KOPT-K1 (cell line): ENCODE results near the gene CRIP2.

Experiments
- H3K27ac ChIP-seq: fragments of 200-600 bp; sonication (generic); 2 replicates; pipeline ENCODE4 v1.5.1; 2016; ENCODE audit warnings: antibody characterized with exemption, mild to moderate bottlenecking, low read depth, low read length; ENCODE audit not compliant: poor library complexity, severe bottlenecking
- H3K36me3 ChIP-seq: fragments of 200-600 bp; sonication (generic); 2 replicates; pipeline ENCODE4 v1.5.1; 2017; ENCODE audit warnings: antibody characterized with exemption, mild to moderate bottlenecking, low read length, moderate library complexity; ENCODE audit not compliant: insufficient read depth
- H3K9me3 ChIP-seq: fragments of 200-600 bp; sonication (generic); 2 replicates; pipeline ENCODE4 v1.5.1; 2017; ENCODE audit warnings: antibody characterized with exemption, low read length, mild to moderate bottlenecking; ENCODE audit not compliant: insufficient read depth, poor library complexity, severe bottlenecking

Gene CRIP2

DNA sequence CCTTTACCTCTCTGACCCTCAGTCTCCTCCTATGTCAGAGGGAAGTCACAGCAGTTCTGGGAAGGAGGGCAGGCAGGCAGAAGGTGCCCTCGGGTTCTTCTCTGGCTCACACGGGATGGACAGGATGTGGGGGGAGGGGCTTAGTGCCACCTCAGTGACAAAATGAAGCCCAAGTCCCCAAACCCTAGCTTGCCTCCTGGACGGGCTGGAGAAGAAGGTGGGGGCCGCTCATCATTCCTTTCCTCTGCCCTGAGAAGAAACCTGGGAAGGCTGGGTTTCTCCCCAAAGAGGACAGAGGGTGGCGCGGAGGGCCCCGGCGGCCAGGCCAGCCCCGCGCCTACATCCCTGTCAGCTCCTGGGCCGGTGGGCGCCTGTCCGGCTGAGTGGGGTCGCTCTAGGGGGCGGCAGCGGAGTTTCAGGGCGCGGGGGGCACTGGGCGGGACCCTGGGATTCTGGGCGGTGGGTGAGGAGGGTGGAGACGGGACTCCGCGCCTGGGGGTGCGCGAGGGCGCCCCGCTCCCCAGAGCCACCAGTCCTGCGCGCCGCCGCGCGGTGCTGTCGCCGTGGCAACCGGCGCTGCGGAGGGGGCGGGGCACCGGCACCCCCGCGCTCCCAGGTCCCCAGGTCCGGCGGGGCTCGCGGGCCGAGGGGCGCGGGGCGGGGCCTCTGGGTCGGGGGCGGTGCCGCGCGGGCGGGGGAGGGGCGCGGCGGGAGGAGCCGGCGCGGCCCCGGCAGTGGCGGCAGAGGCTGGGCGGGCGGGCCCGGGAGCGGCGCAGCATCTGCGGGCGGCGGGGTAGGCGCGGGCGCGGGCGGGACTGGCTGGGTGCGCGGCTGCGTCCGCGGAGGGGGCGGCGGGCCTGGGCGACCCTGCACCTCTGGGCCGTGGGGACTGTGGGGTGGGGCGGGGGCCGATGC, 51.5 kb downstream of the CRIP2 start, which contains the start of gene TMEM121:
Gene TMEM121 (plus strand): TSS at position 723 of the 915 bp plus-strand sequence. CDS start 2,252 bp downstream, outside the sequence.
- Histone ChIP-seq H3K27ac (no peak within 1 kb of the TSS), H3K9me3 (no peaks in the 10 kb centered on the region), H3K36me3 (no peaks in the 10 kb centered on the region)

DNA sequence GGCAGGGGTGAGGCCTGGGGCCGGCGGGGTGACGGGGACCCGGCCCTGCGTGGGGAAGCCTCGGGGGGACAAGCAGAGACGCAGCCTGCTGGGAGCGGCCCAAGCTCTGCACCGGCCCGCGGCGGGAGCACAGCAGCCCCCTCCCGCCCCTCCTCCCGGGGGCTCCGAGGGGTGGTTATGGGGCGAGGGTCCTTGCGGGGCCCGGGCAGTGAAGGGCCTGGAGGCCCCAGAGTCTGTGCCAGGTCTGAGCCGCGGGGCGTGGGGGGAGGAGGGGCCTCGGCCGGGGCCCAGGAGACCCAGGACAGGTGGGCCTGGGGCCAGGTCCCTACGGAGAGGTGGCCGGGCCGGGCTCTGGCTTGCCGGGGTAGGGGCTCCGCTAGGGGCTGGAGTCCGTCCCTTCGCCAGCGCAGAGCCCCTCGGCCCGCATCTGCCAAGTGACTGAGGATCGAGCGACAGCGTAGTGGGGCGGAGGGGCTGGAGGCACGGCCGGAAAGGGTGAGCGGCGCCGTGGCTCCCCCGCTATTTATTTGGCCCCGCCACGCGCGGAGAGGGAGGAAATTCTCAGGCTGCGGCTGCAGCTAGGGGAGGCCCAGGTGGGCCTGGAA, 52.3 kb downstream of the CRIP2 start:
- no peaks in the 10 kb centered on the region for H3K36me3 ChIP-seq
- no peaks in the 10 kb centered on the region for H3K9me3 ChIP-seq
- no peak overlapping the region for H3K27ac ChIP-seq

DNA sequence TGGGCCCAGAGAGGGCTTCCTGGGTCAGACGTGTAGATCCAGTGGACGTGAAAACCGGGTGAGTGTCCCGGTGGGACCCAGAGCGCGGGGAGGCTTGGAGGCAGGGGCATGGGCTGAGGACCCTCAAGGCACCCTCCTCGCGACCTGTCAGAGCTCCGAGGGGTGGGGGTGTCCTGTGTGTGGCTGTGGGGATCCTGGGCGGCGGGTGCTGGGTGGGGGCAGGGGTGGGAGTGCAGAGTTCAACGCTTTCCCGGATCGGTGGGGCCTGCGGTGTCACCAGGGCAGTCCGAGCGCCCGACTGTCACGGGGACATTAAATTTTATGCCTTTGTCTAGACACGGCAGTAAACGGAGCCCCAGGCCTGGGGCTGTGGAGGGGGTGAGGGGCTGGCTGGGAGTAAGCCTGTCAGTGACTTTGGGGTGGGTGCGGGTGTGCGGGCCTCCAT, 52.8 kb downstream of the CRIP2 start:
- H3K9me3 ChIP-seq: no peaks in the 10 kb centered on the region
- H3K27ac ChIP-seq: no peak overlapping the region
- H3K36me3 ChIP-seq: no peaks in the 10 kb centered on the region

DNA sequence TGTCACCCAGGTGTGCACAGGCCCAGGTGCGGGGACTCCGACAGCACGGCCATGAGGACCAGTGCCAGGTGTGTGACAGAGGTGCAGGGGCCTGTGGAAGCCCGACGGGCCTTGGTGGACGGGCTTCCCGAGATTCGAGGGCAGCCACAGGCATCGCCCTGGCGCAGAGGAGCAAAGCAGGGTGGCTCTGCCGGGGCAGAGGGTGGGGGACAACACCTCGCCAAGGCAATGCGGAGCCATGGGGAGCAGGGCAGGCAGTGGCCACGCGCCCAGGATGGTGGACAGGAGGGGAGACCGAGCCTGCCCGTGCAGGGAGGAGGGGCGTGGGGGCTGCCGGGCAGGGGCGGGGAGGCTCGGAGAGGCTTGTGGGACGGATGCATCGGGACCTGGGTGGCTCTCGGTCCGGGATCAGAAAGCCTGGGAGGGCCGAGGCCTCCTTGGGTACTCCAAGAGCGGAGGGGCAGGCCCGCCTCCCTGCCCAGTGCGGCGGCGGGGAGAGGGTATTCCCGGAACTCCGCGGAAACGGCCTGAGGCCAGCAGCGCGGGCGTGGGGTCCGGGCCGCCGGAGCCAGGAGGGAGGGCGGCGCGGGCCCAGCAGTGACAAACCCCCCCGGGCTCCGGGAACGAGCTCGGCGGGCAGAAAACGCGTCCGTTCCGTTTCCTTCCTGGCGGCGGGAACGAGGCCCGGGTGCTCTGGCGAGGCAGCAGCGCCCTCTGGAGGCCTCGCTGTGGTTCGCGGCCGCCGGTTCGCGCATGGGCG, 53.4 kb downstream of the CRIP2 start:
- Histone ChIP-seq H3K36me3 (no peaks in the 10 kb centered on the region), H3K27ac (no peak overlapping the region), H3K9me3 (no peaks in the 10 kb centered on the region)

DNA sequence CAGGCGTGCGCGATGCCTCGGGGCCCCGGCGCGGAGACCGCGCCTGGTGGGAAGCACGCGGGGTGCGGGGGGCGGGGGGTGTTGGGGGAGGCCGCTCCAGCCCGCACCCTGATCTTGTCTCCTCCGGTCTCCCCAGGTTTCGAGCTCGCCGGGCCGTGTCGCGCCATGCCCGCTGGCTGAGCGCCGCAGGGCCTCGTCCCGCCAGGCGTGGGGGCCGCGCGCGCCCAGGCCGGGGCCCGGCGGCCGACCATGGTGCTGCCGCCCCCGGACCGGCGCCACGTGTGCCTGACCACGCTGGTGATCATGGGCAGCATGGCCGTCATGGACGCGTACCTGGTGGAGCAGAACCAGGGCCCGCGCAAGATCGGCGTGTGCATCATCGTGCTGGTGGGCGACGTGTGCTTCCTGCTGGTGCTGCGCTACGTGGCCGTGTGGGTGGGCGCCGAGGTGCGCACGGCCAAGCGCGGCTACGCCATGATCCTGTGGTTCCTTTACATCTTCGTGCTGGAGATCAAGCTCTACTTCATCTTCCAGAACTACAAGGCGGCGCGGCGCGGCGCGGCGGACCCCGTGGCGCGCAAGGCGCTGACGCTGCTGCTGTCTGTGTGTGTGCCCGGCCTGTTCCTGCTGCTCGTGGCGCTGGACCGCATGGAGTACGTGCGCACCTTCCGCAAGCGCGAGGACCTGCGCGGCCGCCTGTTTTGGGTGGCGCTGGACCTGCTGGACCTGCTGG, 54.1 kb downstream of the CRIP2 start:
- Histone ChIP-seq H3K36me3 (no peaks in the 10 kb centered on the region), H3K27ac (no peak overlapping the region), H3K9me3 (no peaks in the 10 kb centered on the region)

DNA sequence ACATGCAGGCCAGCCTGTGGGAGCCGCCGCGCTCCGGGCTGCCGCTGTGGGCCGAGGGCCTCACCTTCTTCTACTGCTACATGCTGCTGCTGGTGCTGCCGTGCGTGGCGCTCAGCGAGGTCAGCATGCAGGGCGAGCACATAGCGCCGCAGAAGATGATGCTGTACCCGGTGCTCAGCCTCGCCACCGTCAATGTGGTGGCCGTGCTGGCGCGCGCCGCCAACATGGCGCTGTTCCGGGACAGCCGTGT, 54.6 kb downstream of the CRIP2 start:
- no peaks in the 10 kb centered on the region for H3K9me3 ChIP-seq
- H3K36me3 ChIP-seq: no peaks in the 10 kb centered on the region
- H3K27ac ChIP-seq: no peak overlapping the region
